Measurements from ENCODE around the gene PTPN18. TPM values are rescaled to one million over a fixed set of nuclear protein-coding genes. Genes with fewer than 3 reads are reported as not detected.

PTPN18 gene
- total RNA-seq, 1 experiment from 2014 or later: 34.4 TPM

DNA sequence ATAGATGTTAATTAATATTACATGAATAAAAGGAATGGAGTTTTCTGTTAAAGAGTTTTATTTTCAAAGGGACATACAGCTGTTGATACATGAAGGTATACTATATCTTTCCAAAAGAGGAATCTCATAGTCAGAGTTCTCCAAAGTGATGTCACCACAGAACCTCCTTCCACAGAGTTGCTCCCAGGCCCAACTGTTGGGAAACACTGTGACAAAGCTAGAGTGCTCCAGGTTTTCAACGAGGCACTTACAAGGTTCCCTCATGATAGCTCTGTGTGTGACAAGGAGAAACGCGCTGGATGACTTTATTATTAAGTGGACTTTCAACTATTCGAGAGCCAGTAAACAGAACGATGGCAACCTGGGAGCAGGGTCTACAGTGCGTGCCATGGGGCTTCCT lies 33.5 kb downstream of the PTPN18 start:
- Mint-ChIP-seq H3K9me3 (ENCODE audit: unreplicated experiment) (no peaks in the 10 kb centered on the region), H3K4me3 (ENCODE audit: unreplicated experiment) (no peak overlapping the region), H3K36me3 (ENCODE audit: insufficient read depth, unreplicated experiment) (no peaks in the 10 kb centered on the region), H3K4me1 (ENCODE audit: insufficient read depth, unreplicated experiment) (peaks cover 13% of the 10 kb centered on the region), H3K27me3 (ENCODE audit: insufficient read depth, unreplicated experiment) (no peaks in the 10 kb centered on the region), H3K27ac (ENCODE audit: low read depth, unreplicated experiment) (no peak overlapping the region)
- ChIA-PET CTCF (interaction anchor here (0.8 to 1.3 kb wide), 3 partner anchors 11 to 16 kb away, joined by 4 to 6 read pairs (median 4); no protein-coding TSS in a partner anchor), POLR2A (interaction anchor here (1.5 kb wide), 1 partner anchor 16 kb away, joined by 3 read pairs; no protein-coding TSS in a partner anchor)
- intact Hi-C loops (cut with micrococcal nuclease): no loop called here
- TF ChIP-seq, protein P1, sequence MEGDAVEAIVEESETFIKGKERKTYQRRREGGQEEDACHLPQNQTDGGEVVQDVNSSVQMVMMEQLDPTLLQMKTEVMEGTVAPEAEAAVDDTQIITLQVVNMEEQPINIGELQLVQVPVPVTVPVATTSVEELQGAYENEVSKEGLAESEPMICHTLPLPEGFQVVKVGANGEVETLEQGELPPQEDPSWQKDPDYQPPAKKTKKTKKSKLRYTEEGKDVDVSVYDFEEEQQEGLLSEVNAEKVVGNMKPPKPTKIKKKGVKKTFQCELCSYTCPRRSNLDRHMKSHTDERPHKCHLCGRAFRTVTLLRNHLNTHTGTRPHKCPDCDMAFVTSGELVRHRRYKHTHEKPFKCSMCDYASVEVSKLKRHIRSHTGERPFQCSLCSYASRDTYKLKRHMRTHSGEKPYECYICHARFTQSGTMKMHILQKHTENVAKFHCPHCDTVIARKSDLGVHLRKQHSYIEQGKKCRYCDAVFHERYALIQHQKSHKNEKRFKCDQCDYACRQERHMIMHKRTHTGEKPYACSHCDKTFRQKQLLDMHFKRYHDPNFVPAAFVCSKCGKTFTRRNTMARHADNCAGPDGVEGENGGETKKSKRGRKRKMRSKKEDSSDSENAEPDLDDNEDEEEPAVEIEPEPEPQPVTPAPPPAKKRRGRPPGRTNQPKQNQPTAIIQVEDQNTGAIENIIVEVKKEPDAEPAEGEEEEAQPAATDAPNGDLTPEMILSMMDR (IDR thresholded peaks at IDR 0.05; ENCODE audit: unreplicated experiment): no peak
- no TSS peak for BruUV-seq (replicated peaks)
- DNase-seq (ENCODE audit: unreplicated experiment): no peak

DNA sequence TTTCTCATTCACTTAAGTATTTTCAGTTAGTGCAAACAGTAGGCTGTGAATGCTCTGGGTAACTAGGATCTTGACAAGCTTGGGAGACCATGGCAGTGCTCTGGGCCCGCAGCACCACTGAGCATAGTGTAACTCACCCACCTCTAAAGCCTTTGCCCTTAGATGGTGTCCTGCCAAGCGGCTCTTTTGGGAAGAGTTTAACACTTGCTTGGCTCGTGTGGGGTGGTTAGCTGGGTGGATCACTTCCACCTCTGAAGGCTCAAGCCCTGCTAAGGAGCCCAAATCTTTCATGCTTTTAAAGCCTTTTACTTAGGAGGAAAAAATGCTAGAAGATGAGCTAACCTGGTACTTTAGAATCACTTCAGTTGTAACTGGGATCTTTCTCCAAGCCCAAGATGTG lies 33.9 kb downstream of the PTPN18 start:
- no peaks in the 10 kb centered on the region for H3K9me3 Mint-ChIP-seq (ENCODE audit: unreplicated experiment)
- TF ChIP-seq, protein P1 (IDR thresholded peaks at IDR 0.05; ENCODE audit: unreplicated experiment): no peak
- ChIA-PET POLR2A (no interaction called here), CTCF (interaction anchor here (1.0 kb wide), 1 partner anchor 17 kb away, joined by 4 read pairs; no protein-coding TSS in a partner anchor)
- H3K27ac Mint-ChIP-seq (ENCODE audit: low read depth, unreplicated experiment): no peak overlapping the region
- no peak for DNase-seq (ENCODE audit: unreplicated experiment)
- no peaks in the 10 kb centered on the region for H3K36me3 Mint-ChIP-seq (ENCODE audit: insufficient read depth, unreplicated experiment)
- peaks cover 13% of the 10 kb centered on the region for H3K4me1 Mint-ChIP-seq (ENCODE audit: insufficient read depth, unreplicated experiment)
- no peak overlapping the region for H3K4me3 Mint-ChIP-seq (ENCODE audit: unreplicated experiment)
- BruUV-seq (replicated peaks): no TSS peak
- intact Hi-C loops (cut with micrococcal nuclease): no loop called here
- H3K27me3 Mint-ChIP-seq (ENCODE audit: insufficient read depth, unreplicated experiment): no peaks in the 10 kb centered on the region

DNA sequence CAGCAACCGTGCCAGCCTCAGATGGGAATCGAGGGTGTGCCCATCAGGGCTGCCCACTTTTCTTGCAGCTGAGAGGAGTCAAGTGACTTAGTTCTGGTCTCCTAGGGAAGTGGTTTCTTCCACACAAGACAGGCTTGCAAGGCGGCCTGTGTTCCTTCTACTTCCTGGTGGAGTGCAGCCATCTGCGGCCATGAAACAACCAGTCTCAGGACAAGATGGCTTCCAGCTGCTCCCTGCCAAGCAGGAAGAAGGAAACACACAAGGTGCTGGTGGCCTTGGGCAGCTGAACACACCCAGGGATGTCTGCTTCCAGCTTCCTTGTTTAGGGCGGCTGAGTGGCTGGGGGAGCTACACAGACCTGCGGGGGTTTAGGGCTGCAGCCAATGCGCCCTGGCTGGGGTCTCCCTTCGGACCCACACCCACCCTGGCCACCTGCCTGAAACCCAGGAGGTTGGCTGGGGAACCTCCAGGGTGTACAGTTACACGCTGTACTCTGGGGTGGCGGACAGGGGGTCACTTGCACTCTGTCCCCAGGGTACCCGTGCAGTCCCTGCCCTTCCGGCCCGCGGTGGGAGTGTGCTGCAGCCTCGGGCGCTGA lies 34.7 kb downstream of the PTPN18 start:
- Mint-ChIP-seq H3K4me1 (ENCODE audit: insufficient read depth, unreplicated experiment) (peaks cover 13% of the 10 kb centered on the region), H3K9me3 (ENCODE audit: unreplicated experiment) (no peaks in the 10 kb centered on the region), H3K27me3 (ENCODE audit: insufficient read depth, unreplicated experiment) (no peaks in the 10 kb centered on the region), H3K4me3 (ENCODE audit: unreplicated experiment) (peak overlapping the region; percentile 73), H3K36me3 (ENCODE audit: insufficient read depth, unreplicated experiment) (no peaks in the 10 kb centered on the region), H3K27ac (ENCODE audit: low read depth, unreplicated experiment) (no peak overlapping the region)
- POLR2A ChIA-PET: interaction anchor here (1.1 kb wide), 1 partner anchor 48 kb away, joined by 11 read pairs; the partner anchor contains the start of gene IMP4
- TF ChIP-seq, protein P1 (IDR thresholded peaks at IDR 0.05; ENCODE audit: unreplicated experiment): no peak
- CTCF ChIA-PET: interaction anchor here (0.6 to 1.0 kb wide), 3 partner anchors 17 to 728 kb away, joined by 3 to 7 read pairs (median 4); no protein-coding TSS in a partner anchor
- DNase-seq (ENCODE audit: unreplicated experiment): no peak
- intact Hi-C loops (cut with micrococcal nuclease): no loop called here
- BruUV-seq (replicated peaks): no TSS peak

DNA sequence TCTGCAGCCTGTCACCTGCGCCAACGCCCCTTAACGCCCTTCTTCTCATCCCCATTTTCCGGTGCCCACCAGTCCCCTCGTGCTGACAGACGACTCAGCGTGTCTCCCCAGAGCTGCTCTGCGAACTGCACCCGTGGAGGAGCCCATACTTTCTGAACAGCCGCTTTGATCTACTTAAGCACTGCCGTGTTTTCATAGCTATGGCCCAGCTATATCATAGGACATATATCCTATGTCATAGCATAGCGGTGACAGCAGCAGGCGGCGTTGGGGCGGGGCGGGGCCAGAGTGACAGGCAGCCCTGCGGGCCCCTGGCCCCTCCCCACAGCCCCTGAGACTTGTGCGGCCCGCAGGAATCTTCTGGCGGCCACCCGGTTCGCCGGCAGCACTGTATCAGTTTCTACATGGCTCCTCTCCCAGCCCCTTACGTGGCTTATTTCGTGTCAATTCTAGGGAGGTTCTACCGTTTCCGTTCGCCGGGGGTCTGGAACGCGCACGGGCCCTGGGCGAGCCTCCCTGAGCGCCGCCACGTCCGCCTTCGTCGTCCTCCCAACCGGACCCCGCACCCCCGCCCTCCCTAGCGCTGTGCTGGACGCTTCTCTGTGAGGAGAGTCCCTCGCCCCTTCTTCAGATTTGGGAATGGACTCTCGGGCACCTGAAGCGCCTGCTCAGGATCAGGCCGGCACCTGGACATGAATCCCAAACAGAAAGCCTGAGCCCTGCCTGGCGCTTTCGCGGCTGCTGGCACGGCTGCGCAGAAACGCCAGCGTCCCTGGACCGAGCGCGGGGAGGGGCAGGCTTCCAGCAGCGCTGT lies 35.4 kb downstream of the PTPN18 start:
- POLR2A ChIA-PET: interaction anchor here (1.1 kb wide), 1 partner anchor 49 kb away, joined by 11 read pairs; the partner anchor contains the start of gene IMP4
- no TSS peak for BruUV-seq (replicated peaks)
- Mint-ChIP-seq H3K36me3 (ENCODE audit: insufficient read depth, unreplicated experiment) (no peaks in the 10 kb centered on the region), H3K4me3 (ENCODE audit: unreplicated experiment) (peak overlapping the region; percentile 73), H3K27ac (ENCODE audit: low read depth, unreplicated experiment) (no peak overlapping the region), H3K4me1 (ENCODE audit: insufficient read depth, unreplicated experiment) (peaks cover 13% of the 10 kb centered on the region), H3K9me3 (ENCODE audit: unreplicated experiment) (no peaks in the 10 kb centered on the region), H3K27me3 (ENCODE audit: insufficient read depth, unreplicated experiment) (peaks cover 6% of the 10 kb centered on the region)
- TF ChIP-seq, protein P1 (IDR thresholded peaks at IDR 0.05; ENCODE audit: unreplicated experiment): no peak
- CTCF ChIA-PET: interaction anchor here (0.6 to 0.9 kb wide), 3 partner anchors 18 to 727 kb away, joined by 3 to 7 read pairs (median 4); no protein-coding TSS in a partner anchor
- DNase-seq (ENCODE audit: unreplicated experiment): peak; percentile 64
- intact Hi-C loops (cut with micrococcal nuclease): no loop called here

All from MCF 10A (cell line).